ENCODE data around the gene SPATA18.
A peak's percentile ranks its signal among the peaks of the same experiment; 100 is the strongest.
"Not testable (repeated sequence)": the region's sequence is repeated elsewhere in the genome, so short reads cannot be mapped to it uniquely, and the experiment has no call there.

Gene SPATA18

DNA sequence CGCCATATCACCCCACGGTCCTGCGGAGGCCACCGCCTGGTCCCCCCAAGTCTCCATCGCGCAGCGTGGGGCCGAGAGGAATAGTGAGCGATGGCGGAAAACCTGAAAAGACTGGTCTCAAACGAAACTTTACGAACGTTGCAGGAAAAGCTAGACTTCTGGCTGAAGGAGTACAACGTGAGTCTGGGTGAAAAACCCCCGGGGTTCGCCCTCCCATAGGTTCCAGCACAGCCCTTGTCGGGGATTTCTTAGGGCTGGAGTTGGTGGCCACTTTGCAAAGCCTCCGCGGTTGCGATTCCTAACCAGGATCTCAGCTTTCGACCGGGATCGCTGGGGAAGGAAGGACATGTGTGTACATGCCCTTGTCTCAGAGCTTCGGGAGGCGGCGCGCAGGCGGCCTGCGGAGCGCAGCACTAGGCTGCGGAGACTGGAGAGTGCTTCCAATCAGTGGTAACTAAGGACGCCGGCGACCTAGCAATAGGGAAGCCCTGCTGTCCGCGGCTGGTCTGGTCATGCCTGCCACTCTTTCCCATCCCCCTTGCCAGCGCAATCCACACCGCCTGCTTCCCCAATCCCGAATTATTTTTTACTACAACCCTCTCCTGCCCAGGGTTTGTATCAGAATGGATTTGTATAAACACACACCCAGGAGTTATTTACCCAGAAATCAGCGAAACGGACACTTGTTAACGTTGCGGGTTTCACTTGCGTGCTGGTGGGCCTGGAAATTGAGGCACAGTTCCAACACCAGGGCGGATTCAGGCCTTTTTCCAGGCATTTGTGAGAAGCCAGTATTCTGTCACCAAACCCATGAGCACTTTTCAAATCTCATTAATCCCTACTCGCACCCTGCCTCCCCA lies 741 bp downstream of the SPATA18 start:
- DNase-seq (ENCODE audit: low spot score) = peak; percentile 83

DNA sequence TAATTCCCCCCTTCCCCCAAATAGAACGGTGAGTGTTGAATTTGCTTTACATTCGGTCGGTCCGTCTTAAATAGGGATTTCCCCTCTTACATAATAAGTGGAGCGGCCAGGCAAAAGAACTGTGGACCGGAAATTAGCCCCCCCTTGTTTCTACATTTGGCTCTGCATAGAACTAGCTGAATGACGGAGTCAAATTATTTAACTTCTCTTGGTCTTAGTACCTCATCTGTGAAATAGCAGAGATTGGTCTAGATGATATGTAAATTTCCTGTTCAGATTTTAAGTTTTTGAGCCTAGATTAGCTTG lies 1.3 kb downstream of the SPATA18 start:
- no peak for DNase-seq (ENCODE audit: low spot score)

DNA sequence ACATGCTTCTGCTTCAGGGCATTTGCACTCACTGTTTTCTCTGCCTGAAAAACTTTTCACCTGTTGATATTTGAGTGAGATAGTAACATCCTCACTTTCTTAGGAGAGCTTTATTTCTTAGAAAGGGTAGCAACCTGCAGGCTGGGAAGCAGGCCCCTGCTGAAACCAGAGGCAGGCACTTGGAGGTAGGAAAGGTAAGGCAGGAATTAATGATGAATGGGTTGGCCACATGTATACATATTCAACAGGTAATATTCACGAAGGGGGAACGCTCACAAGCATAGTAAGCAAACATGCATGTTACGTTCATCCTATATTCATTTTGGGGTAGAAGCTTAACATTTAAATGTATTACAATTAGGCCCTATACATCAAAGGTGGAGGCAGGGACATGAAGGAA lies 3.1 kb downstream of the SPATA18 start:
- DNase-seq (ENCODE audit: low spot score) = no peak

DNA sequence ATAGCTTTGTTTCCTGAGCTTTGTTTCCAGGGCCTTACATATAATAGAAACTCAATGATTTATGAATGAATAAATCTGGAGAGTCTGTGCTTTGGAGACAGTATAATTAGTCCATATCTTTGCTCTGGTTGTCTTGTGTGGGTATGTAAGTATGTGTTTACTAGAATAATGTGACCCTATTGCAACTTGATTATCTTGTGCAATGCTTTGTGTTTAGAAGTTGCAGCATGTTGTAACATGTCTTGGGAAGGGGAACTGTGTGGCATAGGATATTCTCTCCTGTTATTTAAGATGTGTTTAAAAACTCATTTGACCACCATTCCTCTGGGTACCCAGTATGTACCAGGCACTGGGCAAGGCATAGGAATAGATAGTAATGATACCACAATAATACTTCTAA lies 6.1 kb downstream of the SPATA18 start:
- no peak for DNase-seq (ENCODE audit: low spot score)

DNA sequence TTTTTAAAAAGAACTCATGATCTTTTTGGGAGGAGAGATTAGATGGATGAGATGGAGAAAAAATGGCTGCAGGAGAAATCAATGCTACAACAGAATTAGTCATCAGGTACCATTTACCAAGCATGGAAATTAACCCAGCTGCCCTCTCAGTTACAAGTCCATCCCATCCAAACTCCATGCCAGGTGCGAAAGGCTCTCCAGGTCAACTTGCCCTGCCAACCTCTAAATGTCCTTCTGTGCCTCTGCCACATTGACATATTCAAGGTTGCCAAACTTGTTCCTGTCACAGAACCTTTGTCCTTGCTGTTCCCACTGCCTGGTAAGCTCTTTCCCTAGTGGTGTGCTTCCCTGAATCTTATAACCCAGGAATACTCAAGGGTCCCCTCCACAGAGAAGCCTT lies 7.2 kb downstream of the SPATA18 start:
- no peak for DNase-seq (ENCODE audit: low spot score)

DNA sequence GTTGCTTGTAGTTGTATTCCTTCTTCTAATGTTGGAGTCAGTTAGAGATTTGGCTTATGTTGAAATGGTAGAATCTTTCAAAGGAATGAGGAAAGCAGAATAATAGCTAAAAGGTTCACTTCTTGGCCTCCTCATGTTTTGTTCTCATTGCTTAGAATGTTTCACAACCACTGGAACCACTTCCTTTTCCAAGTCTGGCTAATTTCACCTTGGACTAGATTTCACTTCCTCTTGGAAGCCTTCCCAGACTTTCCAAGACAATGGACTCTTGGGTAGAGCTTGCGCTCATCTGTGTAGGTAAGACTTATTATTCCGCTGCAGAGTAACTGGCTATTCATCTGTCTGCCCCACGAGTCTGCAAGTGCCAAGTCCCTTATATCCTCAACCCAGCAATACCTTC lies 8.3 kb downstream of the SPATA18 start:
- DNase-seq (ENCODE audit: low spot score) = no peak

DNA sequence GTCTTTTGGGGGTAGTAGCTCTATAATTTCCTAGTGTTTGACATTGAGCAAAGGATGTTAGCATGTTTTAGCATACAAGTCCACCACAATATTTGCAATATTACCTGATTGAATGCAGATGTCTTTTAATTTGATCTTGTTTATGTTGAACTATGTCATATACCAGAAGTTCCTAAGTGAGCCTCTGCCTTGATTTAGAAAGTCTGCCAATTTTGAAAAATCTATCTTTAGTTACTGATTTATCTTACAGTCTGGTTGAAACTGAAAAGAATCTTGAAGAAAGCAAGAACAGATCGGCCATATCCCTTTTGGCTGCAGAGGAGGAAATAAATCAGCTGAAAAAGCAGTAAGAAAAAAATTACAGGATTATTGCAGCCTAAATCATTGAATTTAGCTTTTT lies 18.5 kb downstream of the SPATA18 start:
- DNase-seq (ENCODE audit: low spot score) = peak; percentile 24

DNA sequence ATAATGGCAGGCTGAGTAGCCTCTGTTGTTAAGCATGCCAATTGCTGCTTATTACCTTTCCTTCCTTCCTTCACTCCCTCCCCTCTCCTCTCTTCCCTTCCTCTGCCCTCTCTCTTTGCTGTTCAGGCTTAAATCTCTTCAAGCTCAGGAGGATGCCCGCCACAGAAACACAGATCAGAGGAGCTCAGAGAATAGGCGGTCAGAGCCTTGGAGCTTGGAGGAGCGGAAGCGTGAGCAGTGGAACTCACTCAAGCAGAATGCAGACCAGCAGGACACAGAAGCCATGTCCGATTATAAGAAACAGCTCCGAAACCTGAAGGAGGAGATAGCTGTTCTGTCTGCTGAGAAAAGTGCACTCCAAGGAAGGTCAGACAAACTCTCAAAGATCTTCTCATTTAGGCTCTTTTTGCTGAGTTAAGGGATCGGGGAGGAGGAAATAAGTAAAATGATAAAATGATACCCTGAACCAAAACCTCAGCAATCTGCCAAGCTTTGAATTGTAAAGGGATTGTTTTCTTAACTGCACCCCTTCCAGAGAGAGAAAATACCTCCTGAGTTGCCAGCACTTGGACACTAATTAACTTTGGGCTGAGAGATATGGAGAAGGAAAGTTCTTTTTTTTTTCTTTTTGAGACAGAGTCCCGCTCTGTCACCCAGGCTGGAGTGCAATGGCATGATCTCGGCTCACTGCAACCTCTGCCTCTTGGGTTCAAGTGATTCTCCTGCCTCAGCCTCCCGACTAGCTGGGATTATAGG lies 20.9 kb downstream of the SPATA18 start:
- DNase-seq (ENCODE audit: low spot score) = no peak

DNA sequence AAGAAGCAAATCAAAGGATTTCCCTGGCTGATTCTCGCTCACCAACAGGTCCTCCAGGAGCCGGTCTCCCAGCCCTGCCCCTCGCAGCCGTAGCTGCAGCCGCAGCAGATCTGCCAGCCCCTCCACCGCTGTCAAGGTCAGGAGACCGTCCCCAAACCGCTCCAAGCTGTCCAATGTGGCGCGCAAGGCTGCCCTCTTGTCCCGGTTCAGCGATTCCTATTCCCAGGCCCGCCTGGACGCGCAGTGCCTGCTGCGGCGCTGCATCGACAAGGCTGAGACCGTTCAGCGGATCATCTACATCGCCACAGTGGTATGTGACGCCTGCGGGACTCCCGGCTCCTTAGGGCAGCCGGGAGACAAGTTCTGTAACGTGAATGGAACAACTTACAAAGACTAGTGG lies 25.6 kb downstream of the SPATA18 start:
- peak; percentile 59 for DNase-seq (ENCODE audit: low spot score)

DNA sequence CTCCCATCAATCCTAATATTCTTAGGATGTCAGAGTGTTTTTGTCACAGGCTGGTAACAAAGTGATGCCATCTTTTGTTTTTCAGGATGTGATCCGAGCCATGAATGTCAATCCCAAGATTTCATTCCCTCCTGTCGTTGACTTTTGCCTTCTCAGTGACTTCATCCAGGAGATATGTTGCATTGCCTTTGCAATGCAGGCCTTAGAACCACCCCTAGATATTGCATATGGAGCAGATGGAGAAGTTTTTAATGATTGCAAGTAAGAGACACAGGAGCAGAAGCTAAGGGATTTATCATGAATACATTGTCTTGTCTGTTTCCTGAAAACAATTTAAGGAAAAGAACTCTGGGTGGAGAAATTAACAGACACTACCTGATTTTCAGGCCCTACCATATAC lies 28.6 kb downstream of the SPATA18 start:
- no peak for DNase-seq (ENCODE audit: low spot score)

DNA sequence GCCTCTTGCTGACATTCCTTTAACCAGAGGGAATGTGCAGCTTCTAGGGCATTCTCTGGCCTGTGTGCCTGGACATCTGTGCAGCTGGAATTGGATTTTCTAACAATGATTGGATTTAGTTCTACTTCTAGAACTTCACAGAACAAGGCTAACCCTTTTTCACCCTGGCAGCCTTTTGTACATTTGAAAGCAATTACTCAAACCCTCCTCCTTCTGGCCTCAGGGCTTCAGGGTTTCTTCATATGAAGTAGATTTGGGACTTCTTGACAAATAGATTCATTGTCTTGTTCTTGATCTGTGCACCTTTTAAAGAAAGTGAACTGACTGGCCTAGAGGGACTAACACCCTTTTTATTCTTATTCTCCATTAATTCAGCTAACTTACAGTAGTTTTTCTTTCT lies 30.1 kb downstream of the SPATA18 start:
- no peak for DNase-seq (ENCODE audit: low spot score)

DNA sequence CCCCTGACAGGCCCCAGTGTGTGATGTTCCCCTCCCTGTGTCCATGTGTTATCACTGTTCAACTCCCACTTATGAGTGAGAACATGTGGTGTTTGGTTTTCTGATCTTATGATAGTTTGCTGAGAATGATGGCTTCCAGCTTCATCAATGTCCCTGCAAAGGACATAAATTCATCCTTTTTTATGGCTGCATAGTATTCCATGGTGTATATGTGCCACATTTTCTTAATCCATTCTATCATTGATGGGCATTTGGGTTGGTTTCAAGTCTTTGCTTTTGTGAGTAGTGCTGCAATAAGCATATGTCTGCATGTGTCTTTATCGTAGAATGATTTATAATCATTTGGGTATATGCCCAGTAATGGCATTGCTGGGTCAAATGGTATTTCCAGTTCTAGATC lies 35.3 kb downstream of the SPATA18 start:
- DNase-seq (ENCODE audit: low spot score) = not testable (repeated sequence)

DNA sequence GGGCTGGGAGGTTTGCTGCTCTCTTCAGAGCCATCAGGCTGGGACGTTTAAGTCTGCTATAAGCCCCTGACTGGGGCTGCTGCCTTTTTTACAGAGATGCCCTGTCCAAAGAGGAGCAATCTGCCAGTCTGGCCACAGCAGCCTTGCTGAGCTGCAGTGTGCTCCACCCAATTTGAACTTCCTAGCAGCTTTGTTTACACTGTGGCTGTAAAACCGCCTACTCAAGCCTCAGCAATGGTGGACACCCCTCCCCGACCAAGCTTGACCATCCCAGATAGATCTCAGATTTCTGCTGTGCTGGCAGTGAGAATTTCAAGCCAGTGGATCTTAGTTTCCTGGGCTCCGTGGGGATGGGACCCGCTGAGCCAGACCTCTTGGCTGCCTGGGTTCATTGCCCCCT lies 40.7 kb downstream of the SPATA18 start:
- DNase-seq (ENCODE audit: low spot score) = no peak

DNA sequence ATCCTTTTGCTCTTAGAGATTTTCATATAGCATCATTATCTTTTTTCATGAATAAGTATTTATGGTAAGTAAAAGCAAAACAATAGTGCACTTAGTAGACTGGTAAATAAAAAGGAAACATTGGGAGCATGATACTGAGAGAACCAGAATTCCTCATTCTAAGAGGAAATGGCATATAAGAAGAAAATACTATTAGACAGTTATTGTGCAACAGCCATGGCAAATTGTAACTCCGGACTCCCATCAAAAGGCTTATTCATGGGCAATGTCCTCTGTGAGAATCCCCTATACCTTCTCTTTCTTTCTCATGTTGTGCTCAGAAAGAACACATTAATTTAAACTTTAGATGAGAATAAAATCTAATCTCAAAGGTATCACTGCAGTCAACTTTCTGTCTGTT lies 42.4 kb downstream of the SPATA18 start:
- DNase-seq (ENCODE audit: low spot score) = no peak

DNA sequence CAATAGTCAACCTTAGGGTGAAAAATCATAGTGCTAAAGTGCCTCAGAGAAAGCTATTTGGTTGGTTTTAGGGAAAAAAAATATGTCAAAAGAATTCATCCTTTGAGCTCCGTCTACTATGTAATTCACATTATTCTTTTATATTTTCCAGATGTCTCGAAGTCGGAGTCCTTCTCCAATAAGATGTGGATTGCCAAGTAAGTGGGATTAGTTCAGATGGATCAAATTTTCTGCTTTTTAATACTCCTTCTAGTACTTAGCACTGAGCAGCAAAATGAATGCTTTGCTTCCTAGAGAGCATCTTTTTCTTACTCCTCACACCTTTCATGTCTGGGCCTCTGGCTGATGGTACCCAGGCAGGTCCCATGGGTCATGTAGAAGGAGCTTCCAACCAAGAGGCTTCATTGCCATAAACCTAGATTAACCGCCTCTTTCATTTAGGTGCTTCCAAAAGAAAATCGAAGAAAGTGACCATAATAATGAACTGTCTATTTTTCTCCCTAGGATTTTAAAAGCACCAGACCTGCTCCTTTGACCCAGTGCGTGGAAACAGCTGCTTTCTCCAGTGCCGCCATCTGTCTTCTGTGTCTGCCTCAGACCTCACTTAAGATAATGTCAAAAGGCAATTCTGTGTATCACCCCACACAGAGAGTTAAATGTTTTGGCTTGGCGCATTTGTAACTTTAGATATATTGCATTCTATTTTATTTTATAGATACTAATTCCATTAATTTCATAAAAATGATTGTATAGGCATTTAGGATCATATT lies 43.5 kb downstream of the SPATA18 start:
- DNase-seq (ENCODE audit: low spot score) = peak; percentile 66

DNA sequence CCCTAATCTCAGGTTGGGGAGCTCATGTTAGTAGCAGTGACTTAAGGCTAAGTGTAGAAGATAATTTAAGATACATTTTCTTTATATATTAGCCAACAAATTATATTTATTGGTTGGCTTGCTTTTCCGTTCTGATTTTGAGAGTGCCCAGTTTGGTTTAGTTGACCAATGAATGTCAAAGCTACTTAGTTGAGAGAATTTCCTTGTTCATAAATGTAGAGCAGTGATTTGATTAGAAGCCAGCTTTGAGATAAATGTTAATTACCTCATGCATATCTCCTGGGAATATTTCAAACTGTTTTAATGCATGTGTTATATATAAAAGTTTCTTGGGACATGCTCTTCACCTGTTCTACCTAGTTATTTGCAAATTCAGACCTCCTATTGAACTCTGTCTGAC lies 44.3 kb downstream of the SPATA18 start:
- DNase-seq (ENCODE audit: low spot score) = peak; percentile 55

DNA sequence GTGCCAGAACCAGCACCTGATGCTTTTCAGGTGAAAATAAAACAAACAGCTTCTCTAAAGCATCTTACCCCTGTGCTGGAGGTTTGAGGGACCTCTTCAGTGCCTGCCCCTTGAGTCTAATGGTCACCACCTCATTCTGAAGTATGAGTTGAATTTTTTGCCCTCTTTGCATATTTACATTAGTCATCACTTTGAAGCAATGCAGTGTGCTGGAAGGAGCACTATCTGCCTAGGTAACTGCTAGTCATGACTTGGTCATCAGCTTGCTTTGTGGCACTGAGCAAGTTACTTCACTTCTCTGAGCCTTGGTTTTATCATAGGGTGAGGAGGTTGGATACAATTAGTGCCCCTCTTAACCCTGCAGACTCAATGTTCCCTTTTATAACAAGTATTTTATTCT lies 44.9 kb downstream of the SPATA18 start:
- DNase-seq (ENCODE audit: low spot score) = no peak

DNA sequence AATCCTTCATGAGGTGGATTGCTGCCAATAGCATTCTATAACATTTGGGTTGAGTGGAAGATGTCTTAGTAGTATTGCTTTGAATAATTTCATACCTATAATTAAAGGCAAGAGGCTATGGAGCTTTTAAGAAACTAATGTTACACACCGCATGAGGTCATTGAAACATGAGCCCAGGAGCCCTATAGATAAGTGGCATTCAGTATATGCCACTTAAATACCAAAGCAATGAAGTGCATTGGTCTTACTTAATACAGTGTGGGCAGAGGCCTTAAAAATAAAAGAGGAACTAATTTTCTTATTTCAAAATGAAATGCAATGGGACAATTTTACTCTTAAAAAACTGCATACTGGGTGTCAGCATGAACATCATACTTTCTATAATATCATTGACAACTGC lies 47.5 kb downstream of the SPATA18 start:
- no peak for DNase-seq (ENCODE audit: low spot score)

DNA sequence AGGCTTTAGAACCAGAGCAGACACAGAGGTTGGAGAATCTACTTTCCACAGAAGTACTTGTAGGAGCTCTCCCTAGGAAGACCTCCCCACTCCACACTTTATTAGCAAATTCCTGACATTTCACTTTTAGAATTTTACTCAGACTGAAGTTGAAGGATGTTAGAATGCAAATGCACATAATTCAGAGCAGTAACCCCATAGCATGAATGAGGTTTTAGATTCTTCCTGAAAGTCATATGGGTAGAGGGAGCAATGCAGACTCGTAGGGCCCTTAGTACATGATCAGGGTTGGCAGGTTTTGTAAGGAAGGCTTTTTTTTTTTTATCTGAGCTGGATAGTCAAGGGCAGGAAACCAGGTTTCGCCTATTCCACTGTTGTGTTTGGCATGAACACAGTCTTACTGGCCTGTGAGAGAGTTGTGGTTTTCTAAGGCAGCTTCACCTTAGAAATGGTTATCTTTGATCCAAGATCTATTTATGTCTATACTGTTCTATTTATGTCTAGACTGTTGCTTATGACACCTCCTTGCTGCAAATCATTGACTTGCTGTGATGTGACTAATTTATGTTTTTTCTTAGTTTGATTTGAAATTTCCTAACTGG lies 48.9 kb downstream of the SPATA18 start:
- DNase-seq (ENCODE audit: low spot score) = no peak

DNA sequence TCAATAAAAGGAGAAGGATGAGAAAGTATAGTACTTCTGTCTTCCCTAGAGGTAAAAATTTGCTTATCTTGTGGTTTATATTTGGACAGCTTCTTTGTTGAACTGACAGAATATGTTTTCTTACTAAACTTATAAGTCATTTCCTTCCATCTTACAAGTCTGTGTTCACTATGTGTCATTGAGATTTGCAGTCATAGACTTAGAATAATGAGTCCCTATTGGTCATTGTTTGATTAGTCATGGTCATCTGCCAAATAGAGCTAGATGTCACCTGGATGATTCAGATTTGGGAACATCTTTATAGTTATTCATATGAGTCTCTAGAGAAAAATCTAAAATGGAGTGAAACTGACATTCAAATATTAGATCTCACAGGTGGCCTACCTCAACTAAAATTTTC lies 51.5 kb downstream of the SPATA18 start:
- DNase-seq (ENCODE audit: low spot score) = no peak

DNA sequence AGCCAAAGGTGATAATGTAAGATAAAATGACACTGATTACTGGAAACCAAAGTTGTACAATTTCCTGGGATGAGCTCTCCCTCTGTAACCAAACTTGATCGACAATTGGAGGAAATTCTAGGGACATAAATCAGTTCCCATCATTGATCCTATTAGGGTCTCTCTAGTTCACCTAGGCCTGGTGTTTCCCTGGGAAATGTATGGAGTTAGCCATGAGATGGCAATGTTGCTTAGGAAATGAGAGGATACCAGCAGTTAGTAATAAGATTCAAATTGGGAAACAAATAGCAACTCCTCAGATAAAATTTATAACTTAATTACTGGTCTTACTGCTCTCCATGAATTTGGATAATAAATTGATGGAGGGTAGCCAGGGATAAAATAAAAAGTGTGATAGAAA lies 52.2 kb downstream of the SPATA18 start:
- DNase-seq (ENCODE audit: low spot score) = peak; percentile 62

DNA sequence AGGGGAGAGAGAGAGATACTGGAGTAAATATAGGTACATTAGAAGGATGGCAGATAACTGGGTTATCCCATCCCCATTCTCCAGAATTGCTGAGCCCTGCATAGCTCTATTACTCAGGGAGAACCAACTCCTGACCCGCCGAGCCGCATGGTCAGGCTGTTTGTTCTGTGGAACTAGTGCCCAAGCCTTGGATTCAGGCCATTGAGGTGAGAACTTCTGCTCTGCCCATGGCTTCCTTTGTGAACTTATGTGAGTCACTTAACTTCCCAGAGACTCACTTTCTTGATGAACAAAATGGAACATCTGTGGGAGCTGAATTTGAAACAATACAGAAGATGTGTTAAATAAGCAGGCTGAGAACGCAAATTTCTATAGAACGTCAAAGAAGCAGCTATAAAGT lies 54.2 kb downstream of the SPATA18 start:
- no peak for DNase-seq (ENCODE audit: low spot score)

Measured in SK-N-DZ (cell line).